UCSD-AML1 (cell line): Measurements from ENCODE around the gene PTPN12.
A peak's percentile ranks its signal among the peaks of the same experiment; 100 is the strongest.
"Not testable (repeated sequence)": the region's sequence is repeated elsewhere in the genome, so short reads cannot be mapped to it uniquely, and the experiment has no call there.

Source experiments
- DNase-seq: peaks from one replicate; lab custom pipeline; 2025; ENCODE audit not compliant: unreplicated experiment; lab: John Stamatoyannopoulos, UW

The PTPN12 gene

DNA sequence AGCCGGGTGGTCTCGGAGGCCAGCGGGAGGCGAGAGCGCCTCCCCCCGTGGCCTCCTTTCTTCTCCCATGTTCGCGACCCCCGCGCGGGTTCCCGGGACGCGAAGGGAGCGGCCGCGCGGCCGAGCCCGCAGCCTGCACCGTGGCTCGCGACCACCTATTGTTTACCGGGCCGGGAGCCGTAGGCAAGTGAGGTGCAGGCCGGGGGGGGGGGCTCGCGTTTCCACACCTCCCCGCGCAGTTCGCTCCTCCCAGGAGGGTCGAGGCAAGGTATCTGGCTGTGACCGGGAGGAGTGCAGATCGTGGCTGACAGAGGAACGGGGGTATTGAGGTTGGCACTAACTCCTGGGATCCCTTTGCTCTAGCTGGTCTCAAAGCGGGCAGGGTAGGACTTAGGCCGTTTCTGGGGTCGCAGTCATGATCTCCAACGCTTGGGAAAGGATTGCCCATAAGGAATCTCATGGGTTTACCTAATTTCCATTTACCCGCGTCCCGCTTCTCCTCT, 734 bp downstream of the PTPN12 start:
- peak; percentile 46 for DNase-seq

DNA sequence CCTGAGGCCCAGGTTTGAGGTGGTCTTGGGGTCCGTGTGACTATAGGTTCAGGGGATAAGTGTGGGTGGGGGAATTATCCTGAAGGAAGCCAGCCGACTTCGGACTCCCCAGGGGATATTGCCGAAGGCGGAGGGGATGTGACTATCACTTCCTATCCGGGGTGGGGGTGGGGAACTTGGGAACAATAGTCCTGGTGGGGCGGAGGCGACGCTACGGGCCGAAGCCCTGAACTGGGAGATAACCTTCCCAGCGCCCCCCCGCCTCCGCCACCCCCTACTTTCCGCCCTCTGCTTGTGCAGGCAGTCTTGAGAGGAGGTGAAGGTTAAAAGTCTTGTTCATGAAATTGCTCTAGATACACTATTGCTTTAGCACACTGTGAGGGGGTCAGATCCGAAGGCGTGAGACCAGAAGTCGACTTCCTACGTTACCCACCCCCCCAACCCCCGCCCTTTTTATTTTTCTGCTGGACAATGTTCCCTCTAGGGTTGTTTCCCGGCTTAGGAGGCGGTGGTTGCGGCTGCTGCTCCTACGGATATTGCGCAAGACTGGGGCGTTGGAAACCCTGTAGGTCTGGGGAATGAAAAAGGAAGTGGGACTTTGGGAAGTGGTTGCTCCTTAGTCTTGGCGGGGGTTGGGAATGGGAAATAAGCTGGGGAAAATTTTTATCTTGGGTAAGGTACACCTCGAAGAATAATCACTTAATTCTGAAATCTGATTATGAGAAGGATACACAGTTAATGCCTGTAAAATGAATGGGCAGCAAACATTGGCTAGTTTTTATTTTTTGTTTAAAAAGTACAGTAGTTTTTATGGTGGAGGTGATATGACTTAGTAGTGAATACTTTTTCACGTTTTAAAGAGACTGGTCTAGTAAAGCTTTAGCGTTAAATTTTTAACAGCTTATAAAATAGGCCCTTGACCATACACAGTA, 1.5 kb downstream of the PTPN12 start:
- DNase-seq = peak; percentile 58

DNA sequence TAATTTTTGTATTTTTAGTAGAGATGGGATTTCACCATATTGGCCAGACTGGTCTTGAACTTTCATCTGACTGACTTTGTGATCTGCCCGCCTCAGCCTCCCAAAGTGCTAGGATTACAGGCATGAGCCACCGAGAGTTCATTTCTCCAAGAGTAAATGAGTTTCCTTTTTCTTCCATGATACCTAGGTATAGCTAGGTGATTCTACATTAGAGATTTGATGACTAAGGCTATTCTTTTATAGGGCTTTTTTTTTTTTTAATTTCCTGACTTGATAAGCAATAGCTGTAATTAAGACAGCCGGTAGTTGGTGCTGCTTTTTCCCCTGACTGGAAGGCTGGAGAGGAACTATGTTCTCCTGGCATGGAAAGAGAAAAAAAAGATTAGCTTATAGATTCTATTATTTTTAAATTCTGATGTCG, 3.3 kb downstream of the PTPN12 start:
- no peak for DNase-seq

DNA sequence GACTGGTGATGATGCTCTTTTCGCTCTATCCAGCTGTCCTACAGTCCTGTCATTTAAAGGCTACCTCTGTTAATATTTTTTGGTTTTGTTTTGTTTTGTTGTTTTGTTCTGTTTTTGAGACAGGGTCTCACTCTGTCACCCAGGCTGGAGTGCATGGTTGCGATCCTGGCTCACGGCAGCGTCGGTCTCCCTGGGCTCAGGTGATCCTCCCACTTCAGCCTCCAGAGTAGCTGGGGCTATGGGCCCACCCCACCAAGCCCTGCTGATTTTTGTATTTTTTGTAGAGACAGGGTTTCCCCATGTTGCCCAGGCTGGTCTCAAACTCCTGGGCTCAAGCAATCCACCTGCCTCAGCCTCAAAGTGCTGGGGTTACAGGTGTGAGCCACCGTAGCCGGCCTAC, 3.9 kb downstream of the PTPN12 start:
- DNase-seq = not testable (repeated sequence)

DNA sequence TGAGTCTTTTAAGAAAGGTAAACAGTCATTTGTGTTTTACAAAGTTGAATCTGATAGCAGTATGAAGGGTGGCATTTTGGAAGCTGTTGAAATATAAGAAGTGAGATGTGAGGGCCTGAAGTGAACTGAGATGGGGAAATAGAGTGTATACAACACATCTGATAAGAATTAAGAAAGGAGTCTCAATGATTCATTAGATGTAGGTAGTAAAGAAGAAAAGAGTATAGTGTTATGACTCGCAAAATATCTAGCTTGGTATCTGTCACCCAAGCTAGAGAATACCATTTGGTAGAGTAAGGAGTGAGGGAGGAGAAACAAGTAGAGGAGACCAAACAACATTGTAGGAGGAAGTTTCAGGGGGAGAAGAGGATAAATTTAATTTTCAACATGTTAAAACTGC, 5.3 kb downstream of the PTPN12 start:
- no peak for DNase-seq

DNA sequence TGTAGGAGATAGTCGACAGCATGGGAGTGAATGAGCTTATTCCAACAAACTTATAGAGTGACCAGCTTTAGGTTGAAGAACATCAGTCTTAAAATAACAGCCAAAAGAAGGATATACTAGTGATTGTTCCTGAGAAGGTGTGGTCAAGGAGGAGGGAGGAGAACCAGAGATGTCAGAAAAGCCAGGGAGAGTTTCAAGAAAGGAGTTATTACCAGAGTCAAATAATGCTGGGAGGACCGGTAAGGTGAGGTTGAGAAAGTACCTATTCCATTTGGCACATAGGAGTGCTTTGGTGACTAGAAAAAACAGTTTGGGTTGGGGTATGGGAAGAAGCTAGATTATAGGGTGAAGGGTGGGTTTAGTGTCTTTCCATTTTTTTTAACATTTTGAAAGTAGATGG, 5.8 kb downstream of the PTPN12 start:
- no peak for DNase-seq

DNA sequence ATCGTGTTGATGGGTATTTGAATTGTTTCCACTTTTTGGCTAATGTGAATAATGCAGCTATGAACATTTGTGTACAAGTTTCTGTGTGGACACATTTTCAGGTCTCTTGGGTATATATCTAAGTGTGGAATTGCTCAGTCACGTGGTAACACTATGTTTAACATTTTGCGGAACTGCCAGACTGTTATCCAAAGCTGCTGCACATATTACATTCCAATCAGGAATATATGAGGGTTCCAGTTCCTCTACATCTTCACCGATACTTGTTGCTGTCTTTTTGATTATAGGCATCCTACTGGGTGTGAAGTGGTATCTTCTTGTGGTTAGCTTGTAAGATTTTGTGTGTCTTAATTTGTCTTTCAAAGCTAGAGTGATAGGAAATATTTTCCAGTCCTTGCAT, 6.8 kb downstream of the PTPN12 start:
- no peak for DNase-seq

DNA sequence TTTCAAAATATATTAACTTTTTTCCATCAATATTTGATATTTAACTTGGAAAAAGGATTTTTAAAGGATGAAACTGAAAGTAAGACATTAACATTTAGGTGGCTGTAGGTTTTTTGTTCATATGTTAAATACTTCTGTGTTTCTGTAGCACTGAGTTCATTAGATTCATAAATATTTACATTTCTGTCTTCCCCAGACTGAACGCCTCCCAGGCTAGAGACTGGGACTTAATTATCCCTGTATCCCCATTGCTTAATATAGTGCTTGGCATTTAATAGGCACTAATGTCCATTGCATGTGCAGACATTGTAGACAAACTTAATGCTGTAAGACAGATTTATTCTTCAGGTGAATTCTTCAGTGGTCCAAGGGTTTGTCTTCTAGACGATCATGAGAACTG, 7.4 kb downstream of the PTPN12 start:
- no peak for DNase-seq

DNA sequence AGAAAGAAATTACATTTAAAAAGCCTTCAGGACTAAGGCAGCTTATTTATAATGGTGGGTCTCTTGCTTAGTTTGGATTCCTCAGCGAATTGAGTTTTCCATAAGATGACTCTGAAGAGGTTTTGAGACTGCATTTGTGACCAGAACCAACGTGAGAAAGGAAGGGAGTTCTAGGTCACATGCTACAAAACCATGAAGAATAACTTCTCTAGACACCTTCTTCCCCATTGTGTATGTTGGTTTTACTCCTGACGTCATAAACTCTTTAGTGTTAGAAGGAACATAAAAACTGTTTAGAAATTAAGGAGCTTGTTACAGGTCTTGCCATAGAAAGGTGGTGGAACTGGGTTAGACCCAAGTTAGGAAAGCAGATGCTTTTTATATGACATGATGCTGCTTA, 11.1 kb downstream of the PTPN12 start:
- no peak for DNase-seq

DNA sequence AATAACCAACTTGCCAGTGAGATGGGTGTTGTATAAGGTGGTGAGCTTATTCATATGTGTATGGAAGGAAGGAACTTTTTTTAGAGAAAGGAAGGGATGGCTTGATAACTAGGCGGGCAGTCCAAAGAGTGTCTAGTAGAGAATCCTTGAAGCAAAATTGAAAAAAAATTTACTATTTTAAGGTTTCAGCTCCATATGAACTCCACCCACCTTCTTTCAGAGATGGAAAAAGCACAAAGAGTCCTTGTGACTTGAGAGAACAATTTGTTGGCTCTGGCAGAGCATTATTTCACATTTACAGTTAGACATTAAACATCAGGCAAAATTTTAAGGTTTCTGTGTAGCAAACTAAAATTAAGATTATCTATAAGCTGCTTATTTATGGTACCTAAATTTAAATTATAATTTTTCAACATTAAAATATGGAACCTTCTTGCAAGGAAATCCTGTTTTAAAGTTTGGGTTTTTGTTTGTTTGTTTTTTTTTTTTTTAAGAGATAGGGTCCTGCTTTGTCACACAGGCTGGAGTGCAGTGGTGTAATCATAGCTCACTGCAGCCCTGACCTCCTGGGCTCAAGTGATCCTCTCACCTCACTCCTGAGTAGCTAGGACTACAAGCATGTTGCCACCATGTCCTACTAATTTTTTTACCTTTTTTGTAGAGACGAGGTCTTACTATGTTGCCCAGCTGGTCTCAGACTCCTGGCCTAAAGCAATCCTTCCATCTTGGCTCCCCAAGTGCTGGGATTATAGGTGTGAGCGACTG, 12.2 kb downstream of the PTPN12 start:
- no peak for DNase-seq

DNA sequence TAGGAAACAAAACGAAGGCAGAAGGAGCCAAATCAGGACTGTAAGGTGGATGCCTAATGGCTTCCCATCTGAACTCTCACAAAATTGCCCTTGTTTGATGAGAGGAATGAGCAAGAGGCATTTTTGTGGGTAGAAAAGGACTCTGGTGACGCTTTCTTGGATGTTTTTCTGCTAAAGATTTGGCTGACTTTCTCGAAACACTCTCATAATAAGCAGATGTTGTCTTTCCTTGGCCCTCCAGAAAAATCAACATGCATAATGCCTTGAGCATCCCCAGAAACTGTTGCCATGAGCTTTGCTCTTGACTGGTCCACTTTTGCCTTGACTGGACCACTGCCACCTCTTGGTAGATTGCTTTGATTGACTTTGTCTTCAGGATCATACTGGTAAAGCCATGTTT, 13.5 kb downstream of the PTPN12 start:
- DNase-seq = no peak

DNA sequence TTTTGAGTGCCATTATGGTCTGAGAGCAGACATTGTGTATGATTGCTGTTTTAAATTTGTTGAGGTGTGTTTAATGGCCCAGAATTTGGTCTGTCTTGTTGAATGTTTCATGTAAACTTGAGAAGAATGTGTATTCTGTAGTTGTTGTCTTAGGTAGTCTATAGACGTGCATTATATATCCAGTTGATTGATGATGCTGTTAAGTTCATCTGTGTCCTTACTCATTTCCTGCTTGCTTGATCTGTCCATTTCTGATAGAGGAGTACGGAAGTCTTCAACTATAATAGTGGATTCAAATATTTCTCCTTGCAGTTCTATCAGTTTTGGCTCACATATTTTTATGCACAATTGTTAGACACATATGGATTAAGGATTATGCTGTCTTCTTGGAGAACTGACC, 16.0 kb downstream of the PTPN12 start:
- no peak for DNase-seq

DNA sequence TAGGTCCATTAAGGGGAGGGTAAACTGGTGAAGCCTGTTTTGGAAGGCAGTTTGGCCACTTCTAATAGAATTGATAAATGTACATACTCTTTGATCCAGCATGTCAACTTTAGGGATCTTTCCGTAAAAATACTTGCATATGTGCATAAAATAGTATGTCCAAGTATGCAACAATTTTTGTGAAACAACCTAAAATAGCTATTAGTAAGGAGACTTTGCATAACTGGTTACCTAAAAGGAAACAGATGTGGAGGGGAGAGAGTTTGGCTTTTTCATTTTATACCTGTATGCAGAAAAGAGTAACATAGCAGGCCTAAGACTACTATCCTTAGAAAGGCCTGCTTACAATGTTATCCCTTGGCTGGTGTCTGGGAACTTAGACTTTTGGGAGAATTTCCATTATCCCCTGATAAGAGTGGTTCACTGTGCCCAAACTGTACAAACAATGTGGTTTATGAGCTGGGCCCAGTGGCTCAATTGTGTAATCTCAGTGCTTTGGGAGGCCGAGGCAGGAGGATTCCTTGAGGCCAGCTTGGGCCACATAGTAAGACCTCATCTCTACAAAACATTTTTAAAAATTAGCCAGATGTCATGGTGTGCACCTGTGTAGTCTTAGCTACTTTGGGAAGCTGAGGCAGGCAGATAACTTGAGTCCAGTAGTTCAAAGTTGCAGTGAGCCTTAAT, 21.3 kb downstream of the PTPN12 start:
- DNase-seq = no peak

DNA sequence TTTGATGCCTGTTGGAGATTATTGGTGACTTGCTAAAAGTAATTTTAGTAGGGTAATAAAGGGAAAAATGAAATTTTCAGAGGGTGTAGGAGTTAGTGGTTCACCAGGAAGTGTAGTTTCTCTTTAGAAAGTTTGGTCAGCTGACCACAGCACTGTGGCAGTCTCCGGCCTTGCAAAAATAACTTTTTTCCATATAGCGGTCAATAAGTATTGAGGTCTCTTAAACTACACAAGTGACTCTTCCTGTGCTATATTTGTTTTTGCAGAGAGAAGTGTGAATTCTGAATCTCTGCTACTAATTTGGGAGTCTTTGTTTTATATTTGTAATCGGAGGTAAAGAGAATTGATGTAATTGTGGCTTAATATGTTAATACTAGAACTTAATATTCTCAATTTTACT, 24.3 kb downstream of the PTPN12 start:
- no peak for DNase-seq

DNA sequence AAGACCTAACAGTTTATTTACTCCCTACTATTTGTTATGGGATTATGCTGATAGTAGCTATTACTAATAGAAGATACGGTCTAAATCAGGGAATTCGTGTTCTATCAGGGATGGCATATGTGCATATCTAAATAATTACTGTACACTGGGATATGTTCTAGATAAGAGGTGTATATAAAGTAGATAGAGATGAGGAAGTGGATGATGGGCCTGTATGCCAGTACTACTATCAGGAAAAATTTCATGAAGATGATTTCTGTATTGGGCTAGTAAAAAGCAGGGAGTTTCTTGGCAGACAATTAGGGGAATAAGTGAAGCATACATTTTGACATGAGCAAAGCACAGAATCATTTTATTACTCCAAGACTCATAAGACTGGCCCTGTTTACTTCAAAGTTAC, 26.2 kb downstream of the PTPN12 start:
- DNase-seq = no peak

DNA sequence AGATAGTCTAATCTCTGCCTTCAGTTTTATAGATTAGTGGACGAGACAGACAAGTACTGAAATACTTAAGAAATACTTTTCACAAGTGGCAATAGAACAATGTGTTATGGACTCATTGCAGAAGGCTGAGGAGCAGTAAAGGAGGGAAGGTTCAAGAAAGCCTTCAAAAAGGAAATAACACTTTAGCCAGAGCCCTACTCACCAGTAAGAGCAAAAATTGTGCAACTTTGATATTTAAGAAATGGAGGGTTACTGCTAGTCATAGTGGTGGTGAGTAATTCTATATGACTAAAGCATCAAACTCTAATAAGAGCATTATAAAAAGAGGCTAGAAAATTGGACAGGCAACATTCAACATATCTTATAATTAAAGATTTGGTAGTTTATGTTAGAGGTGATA, 28.8 kb downstream of the PTPN12 start:
- DNase-seq = no peak

DNA sequence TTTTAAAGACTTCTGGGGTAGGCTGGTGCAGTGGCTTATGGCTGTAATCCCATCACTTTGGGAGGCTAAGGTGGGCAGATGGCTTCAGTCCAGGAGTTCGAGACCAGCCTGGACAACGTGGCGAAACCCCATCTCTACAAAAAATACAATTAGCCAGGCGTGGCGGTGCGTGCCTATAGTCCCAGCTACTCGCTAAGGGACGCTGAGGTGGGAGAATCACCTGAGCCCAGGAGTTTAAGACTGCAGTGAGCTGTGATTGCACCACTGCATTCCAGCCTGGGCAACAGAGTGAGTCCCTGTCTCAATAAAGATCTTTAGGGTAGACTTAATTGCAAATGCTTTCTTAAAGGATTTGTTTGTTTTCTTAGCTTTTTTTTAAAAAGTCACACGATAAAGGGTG, 29.3 kb downstream of the PTPN12 start:
- no peak for DNase-seq

DNA sequence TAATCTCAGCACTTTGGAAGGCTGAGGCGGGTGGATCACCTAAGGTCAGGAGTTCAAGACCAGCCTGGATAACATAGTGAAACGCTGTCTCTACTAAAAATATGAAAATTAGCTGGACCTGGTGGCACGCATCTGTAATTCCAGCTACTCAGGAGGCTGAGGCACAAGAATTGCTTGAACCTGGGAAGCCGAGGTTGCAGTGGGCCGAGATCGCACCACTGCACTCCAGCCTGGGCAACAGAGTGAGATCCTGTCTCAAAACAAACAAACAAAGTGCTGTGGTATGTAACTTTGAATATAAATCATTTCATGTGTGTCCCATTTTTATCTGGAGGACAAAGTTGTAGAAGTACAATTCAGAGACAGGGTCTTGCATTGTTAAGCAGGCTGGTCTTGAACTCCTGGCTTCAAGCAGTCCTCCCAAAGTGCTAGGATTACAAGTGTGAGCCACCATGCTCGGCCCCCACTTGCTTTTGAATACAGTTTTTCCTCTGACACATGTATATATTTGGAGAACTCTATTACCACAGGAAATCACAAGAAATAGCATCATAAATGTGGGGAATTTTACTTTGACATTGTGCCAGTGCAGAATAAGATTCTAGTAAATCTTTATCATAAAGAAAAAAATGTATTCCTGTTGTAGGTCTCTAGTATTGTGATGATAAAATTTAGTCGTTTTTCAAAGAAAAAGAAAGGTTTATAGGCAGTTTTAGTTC, 32.6 kb downstream of the PTPN12 start:
- no peak for DNase-seq

DNA sequence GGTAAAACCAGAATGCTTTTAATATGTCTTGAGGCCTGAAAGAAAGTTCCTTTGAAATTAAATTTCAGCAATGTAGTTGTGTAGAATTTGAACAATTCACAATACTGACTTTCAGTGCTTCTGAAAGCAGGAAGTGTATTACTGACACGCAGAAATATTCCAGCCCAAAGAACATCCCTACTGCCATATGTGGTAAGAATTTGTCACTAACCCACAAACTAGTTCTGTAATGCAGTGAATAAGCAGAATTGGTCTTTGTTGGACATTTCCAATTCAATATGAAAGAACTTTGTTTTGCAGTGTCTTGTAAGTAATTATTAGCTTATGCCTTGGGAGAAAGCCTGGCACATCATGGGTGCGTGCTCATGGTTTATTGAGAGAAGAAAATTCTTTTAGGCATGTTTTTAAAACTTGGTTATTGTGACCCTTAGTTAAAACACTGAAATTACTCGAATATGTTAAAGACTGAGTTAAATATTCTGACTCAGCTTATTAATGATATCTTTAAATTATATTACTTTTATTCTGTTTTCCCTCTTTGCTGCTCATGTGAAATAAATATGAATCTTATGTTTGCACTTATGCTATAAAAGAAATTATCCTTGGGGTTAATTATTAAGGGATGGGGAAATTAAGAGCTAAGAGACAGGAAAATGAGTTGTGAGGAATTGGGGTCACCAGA, 33.4 kb downstream of the PTPN12 start:
- no peak for DNase-seq

DNA sequence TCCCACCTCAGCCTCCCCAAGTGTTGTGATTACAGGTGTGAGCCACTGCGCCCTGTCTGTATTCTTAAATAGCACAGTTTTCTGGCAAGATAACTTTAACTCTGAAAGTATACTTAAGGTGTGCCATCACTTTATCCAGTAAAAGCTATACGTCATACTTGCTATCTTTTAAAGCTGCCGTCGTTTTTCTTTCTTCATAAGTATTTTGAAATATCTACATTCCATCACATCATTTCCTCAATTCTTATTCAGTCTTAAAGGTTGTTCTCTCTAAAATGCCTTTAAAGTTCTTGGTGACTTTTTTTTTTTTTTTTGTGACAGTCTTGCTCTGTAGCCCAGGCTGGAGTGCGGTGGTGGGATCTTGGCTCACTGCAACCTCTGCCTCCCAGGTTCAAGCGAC, 34.7 kb downstream of the PTPN12 start:
- DNase-seq = no peak
